Stomach (tissue), 9 donors: ENCODE data around the gene RAET1G. TPM values are rescaled to one million over a fixed set of nuclear protein-coding genes. Genes with fewer than 3 reads are reported as not detected.
"Not testable (repeated sequence)": the region's sequence is repeated elsewhere in the genome, so short reads cannot be mapped to it uniquely, and the experiment has no call there.

ENCODE experiments used
- DNase-seq, 2 donors: peaks; one replicate each; pipeline versions ENCODE4 v3.0.0 to v3.0.0-alpha.2; 2013 to 2019
- H3K27ac ChIP-seq, 5 donors: fragments of 200-600 bp in 4 of 5; sonication (generic) in 4 of 5; one replicate each; pipeline ENCODE4 v1.5.1; 2013 to 2019; ENCODE audit warnings: mild to moderate bottlenecking in 1 of 5, moderate library complexity in 1 of 5
- H3K27me3 ChIP-seq, 3 donors: fragments of 200-600 bp; sonication (generic); one replicate each; pipeline ENCODE4 v1.5.1; 2017 to 2019; ENCODE audit warnings: mixed run types in 1 of 3
- H3K36me3 ChIP-seq, 4 donors: fragments of 200-600 bp; sonication (generic); 1 replicate in 3 of 4; 2 replicates in 1 of 4; pipeline ENCODE4 v1.5.1; 2016 to 2019
- H3K4me1 ChIP-seq, 4 donors: fragments of 200-600 bp; sonication (generic); one replicate each; pipeline ENCODE4 v1.5.1; 2016 to 2019
- H3K4me3 ChIP-seq, 4 donors: fragments of 200-600 bp; sonication (generic) in 3 of 4; one replicate each; pipeline ENCODE4 v1.5.1; 2016 to 2019; ENCODE audit warnings: mild to moderate bottlenecking in 1 of 4
- H3K9me3 ChIP-seq, 4 donors: fragments of 200-600 bp; sonication (generic); one replicate each; pipeline ENCODE4 v1.5.1; 2016 to 2019
- EP300 ChIP-seq: sonication (generic); formaldehyde crosslinking; IDR thresholded peaks from one replicate; pipeline ENCODE4 v1.6.1; 2017; ENCODE audit warnings: antibody characterized with exemption
- POLR2A ChIP-seq, 4 donors: fragments of 450-650 bp; IDR thresholded peaks; one replicate each; pipeline ENCODE4 v1.6.1; 2016; ENCODE audit warnings: antibody characterized with exemption in 4 of 4, control low read depth in 2 of 4, mild to moderate bottlenecking in 1 of 4, moderate library complexity in 1 of 4
- POLR2AphosphoS5 ChIP-seq, 3 donors: sonication (generic); formaldehyde crosslinking; IDR thresholded peaks; one replicate each; pipeline ENCODE4 v1.6.1; 2016; ENCODE audit warnings: antibody characterized with exemption in 3 of 3
- WGBS, 5 donors: extraction: QIAGEN DNeasy Blood & Tissue Kit in 3 of 5; methylation state at CpG; one replicate each; pipeline versions ENCODE4 v1.1.5 to v1.1.7; 2013 to 2018; 5-methylcytosine and 5-hydroxymethylcytosine counted together
- intact Hi-C: fragments of 100-400 bp; cut with DNase I; formaldehyde crosslinking; loops from one replicate; pipeline ENCODE4 v1.15.1; 2023; ENCODE audit warnings: low total_unique reads
- polyA plus RNA-seq, 3 donors: library from polyadenylated mRNA; stranded (reverse); fragments of 200-250 nt; gene quantifications; one replicate each; pipeline ENCODE4 v1.2.3, GENCODE V29; 2013
- total RNA-seq, 5 donors: library from RNA; depleted of rRNA; stranded (reverse); fragments of >200 nt; gene quantifications; one replicate each; pipeline versions ENCODE4 v1.1.0 to v1.2.3, GENCODE V29; 2014 to 2016
- TF ChIP-seq, protein P1 (sequence below), 7 experiments: fragments of 450-650 bp in 4 of 7; fragments of 200-600 bp in 3 of 7; sonication (generic) in 3 of 7; IDR thresholded peaks; one replicate each; pipeline ENCODE4 v1.5.1; 2016 to 2019; ENCODE audit warnings: antibody characterized with exemption in 7 of 7, control low read depth in 2 of 7, mild to moderate bottlenecking in 1 of 7
- donor health status: healthy with polysubstance abuse.
- donor health status: Bipolar disorder and iron deficiency.
- donor health status: healthy.

RAET1G gene
- total and polyA plus RNA-seq, 8 donors = 0.89 to 3.1 TPM; not detected in 6

DNA sequence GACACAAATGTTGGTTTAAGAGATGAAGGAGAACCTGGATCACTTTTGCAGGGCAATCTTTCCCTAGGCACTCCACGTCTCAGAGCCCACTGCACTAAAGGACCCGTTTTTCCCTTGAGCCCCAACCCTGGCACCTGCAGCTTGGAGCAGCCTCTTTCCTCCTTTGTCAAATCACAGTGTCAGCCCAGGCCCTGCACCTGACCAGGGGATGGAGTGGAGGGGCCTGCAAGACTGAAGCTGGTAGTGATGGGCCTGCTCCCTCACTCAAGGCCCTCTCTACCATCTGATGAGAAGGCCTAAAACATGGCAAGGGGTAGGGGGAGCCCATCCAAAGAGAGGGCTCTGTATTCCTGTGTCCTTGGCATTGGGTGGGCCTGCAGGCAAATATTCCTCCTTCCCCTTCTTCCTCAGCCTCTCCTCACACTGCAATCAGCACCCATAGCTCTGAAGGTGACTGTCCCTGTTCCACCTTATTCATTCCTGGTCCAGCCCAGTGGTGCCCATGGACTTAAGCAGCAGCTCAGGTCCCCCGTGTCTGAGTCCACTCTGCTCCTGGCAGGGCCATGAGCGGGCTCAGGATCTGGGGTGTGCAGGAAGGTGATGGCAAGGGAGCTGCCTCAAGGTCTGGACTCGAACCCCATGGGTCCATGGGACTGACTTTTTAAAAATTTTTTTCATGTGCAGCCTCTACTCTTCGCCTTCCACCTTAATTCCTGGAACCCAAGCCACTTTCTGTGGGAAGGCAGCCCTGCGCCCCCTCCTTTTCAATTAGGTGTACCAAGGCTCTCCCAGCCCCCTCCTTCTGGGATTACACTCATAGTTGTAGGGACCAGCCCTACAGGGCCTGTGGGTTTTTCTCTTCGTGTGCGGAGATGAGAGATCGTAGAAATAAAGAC lies 6.7 kb downstream of the RAET1G start:
- intact Hi-C loops = no loop called here
- Histone ChIP-seq H3K4me1 (no peaks in the 10 kb centered on the region), H3K4me3 (no peak overlapping the region), H3K36me3 (no peaks in the 10 kb centered on the region), H3K27ac (no peak overlapping the region), H3K27me3 (no peaks in the 10 kb centered on the region), H3K9me3 (no peaks in the 10 kb centered on the region)
- WGBS, 5 donors = 87 to 91% (median 89%) methylated on average over 10 of the region's 10 CpGs
- TF ChIP-seq POLR2A (IDR thresholded peaks at IDR 0.05) = no peak
- no peak for DNase-seq

DNA sequence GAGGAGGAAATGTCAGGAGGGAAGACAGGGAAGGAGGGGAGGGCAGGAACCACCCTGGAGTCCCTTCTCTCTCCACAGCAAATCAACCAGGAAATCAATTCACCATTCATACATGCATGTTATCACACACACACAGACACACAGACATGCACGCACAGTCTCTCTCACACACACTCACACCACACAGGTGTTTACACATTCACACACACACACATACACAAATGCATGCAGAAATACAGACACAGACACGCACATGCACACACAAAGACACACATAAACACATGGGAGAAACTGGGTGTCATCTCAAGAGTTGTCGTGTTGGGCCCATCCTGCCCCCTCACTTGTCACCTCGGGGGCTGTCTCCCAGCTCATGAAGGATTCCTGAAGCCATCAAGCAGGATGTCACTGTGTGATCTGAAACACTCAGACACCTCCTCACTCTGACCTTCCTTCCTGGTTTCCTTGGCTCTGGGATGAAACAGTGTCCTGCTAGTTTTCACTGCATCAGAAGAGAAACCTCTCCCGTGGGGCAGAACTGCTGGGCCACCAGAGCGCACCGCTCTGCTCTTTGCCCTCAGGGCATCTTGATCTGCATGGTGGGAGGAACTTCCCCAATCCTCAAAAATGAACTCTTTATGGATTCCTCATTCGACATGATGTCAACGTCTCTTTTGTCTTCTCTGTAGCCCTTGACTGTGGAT lies 9.2 kb downstream of the RAET1G start:
- H3K4me3 ChIP-seq = no peak overlapping the region
- 74 to 80% (median 76%) methylated on average over 9 of the region's 9 CpGs for WGBS, 5 donors
- intact Hi-C loops = no loop called here
- H3K4me1 ChIP-seq = no peaks in the 10 kb centered on the region
- no peak overlapping the region for H3K27ac ChIP-seq
- DNase-seq = no peak
- H3K27me3 ChIP-seq = no peaks in the 10 kb centered on the region
- no peaks in the 10 kb centered on the region for H3K36me3 ChIP-seq
- H3K9me3 ChIP-seq = peaks cover 0 to 5% (median 3%) of the 10 kb centered on the region in 4 donors
- no peak for TF ChIP-seq EP300
- no peak for TF ChIP-seq POLR2AphosphoS5 (IDR thresholded peaks at IDR 0.05)
- no peak for TF ChIP-seq POLR2A (IDR thresholded peaks at IDR 0.05)
- TF ChIP-seq, protein P1, sequence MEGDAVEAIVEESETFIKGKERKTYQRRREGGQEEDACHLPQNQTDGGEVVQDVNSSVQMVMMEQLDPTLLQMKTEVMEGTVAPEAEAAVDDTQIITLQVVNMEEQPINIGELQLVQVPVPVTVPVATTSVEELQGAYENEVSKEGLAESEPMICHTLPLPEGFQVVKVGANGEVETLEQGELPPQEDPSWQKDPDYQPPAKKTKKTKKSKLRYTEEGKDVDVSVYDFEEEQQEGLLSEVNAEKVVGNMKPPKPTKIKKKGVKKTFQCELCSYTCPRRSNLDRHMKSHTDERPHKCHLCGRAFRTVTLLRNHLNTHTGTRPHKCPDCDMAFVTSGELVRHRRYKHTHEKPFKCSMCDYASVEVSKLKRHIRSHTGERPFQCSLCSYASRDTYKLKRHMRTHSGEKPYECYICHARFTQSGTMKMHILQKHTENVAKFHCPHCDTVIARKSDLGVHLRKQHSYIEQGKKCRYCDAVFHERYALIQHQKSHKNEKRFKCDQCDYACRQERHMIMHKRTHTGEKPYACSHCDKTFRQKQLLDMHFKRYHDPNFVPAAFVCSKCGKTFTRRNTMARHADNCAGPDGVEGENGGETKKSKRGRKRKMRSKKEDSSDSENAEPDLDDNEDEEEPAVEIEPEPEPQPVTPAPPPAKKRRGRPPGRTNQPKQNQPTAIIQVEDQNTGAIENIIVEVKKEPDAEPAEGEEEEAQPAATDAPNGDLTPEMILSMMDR (IDR thresholded peaks at IDR 0.05) = no peak

DNA sequence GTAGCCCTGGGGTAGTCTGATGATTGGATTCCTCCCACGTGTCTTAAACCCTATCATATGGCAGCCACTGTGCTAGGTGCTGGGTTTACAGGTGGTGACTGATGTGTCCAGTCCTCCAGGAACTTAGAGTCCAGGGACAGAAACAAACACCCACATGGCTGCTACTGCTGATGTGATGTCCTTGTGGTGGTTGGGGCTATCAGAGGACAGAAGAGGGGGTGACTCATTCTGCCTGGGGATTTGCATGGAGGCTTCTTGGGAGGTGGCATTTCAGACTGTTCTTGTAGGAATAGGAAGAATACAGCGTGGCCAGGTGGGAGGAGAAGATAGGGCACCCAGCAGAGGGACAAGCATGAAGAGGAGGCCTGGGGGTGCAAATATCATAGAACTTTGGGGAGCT lies 9.8 kb downstream of the RAET1G start:
- no peaks in the 10 kb centered on the region for H3K36me3 ChIP-seq
- H3K9me3 ChIP-seq = peaks cover 0 to 9% (median 8%) of the 10 kb centered on the region in 4 donors
- intact Hi-C loops = no loop called here
- H3K27me3 ChIP-seq = no peaks in the 10 kb centered on the region
- no peak overlapping the region for H3K4me3 ChIP-seq
- DNase-seq = no peak
- 60 to 82% (median 69%) methylated on average over 2 of the region's 2 CpGs for WGBS, 5 donors
- H3K4me1 ChIP-seq = no peaks in the 10 kb centered on the region
- TF ChIP-seq EP300 = no peak
- no peak for TF ChIP-seq POLR2AphosphoS5 (IDR thresholded peaks at IDR 0.05)
- no peak for TF ChIP-seq POLR2A (IDR thresholded peaks at IDR 0.05)
- TF ChIP-seq, protein P1 (IDR thresholded peaks at IDR 0.05) = no peak
- no peak overlapping the region for H3K27ac ChIP-seq

DNA sequence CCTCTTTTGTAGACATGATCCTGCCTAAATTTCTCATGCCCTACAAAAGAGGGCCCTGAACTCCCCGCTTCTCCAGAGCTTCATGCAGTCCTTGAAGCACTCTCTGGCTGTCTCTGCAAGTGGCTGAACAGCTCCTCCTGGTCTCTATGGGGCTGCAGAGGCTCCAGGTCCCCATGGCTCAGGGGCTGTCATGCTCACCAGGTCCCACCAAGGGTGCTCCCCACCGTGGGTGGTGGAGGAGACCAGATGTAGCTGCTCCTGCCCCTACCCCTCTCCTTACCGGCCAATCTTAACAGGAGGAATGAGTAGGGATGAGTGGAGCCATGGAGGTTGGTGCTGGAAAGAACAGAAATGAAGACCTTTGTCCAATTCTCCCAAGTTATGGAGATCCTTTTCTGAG lies 10.2 kb downstream of the RAET1G start:
- H3K27me3 ChIP-seq, H3K27ac ChIP-seq, DNase-seq, intact Hi-C loops, H3K36me3 ChIP-seq, H3K4me1 ChIP-seq, H3K4me3 ChIP-seq: not testable (repeated sequence)
- 63 to 81% (median 70%) methylated on average over 3 of the region's 3 CpGs for WGBS, 5 donors
- H3K9me3 ChIP-seq = peaks cover 0 to 12% (median 8%) of the 10 kb centered on the region in 4 donors

DNA sequence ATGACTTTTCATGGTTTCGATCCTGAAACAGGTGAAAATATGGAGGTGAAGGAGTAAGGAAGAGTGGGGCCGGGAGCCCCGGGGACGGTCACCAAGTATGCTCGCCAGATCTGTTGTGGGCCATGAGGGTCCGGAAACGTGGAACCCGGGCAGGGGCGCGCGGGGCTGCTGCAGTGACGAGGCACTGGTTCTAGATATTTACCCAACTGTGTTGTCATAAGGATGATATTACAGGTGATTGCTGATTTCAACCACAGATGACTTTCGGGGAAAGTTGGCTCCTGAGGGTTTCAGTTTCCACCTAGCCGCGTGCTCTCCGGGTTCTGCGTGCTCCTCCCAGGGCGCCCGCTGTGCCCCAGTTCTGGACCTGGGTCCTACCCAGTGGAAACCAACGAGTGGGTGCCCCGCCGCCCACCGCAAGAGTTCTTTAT lies 12.2 kb downstream of the RAET1G start:
- no peak overlapping the region for H3K4me3 ChIP-seq
- no peaks in the 10 kb centered on the region for H3K36me3 ChIP-seq
- H3K9me3 ChIP-seq = peaks cover 0 to 12% (median 8%) of the 10 kb centered on the region in 4 donors
- H3K4me1 ChIP-seq = no peaks in the 10 kb centered on the region
- intact Hi-C loops = no loop called here
- H3K27ac ChIP-seq = no peak overlapping the region
- no peak for DNase-seq
- 93 to 95% (median 94%) methylated on average over 23 of the region's 23 CpGs for WGBS, 5 donors
- TF ChIP-seq POLR2AphosphoS5 (IDR thresholded peaks at IDR 0.05) (no peak), EP300 (no peak), POLR2A (IDR thresholded peaks at IDR 0.05) (no peak)
- TF ChIP-seq, protein P1 (IDR thresholded peaks at IDR 0.05) = no peak
- no peaks in the 10 kb centered on the region for H3K27me3 ChIP-seq
